DLD1 (cell line): ENCODE results near the gene NKX1-1.
"Not testable (repeated sequence)": the region's sequence is repeated elsewhere in the genome, so short reads cannot be mapped to it uniquely, and the experiment has no call there.

Source experiments
- in situ Hi-C: cut with HindIII; loops from 2 replicates; pipeline ENCODE4 v1.10.0; 2017; ENCODE audit warnings: low sequenced_read_pairs

The NKX1-1 gene

DNA sequence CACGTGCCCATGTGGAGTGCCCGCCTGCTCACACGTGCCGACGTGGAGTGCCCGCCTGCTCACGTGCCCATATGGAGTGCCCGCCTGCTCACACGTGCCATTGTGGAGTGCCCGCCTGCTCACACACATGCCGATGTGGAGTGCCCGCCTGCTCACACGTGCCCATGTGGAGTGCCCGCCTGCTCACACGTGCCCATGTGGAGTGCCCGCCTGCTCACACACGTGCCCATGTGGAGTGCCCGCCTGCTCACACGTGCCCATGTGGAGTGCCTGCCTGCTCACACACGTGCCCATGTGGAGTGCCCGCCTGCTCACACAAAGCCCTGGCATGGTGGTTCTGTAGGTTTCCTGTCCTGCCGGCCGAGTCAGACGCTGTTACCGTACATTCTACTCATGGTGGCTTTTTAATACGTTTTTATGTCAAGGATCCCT lies 10.8 kb downstream of the NKX1-1 start:
- in situ Hi-C loops: not testable (repeated sequence)

DNA sequence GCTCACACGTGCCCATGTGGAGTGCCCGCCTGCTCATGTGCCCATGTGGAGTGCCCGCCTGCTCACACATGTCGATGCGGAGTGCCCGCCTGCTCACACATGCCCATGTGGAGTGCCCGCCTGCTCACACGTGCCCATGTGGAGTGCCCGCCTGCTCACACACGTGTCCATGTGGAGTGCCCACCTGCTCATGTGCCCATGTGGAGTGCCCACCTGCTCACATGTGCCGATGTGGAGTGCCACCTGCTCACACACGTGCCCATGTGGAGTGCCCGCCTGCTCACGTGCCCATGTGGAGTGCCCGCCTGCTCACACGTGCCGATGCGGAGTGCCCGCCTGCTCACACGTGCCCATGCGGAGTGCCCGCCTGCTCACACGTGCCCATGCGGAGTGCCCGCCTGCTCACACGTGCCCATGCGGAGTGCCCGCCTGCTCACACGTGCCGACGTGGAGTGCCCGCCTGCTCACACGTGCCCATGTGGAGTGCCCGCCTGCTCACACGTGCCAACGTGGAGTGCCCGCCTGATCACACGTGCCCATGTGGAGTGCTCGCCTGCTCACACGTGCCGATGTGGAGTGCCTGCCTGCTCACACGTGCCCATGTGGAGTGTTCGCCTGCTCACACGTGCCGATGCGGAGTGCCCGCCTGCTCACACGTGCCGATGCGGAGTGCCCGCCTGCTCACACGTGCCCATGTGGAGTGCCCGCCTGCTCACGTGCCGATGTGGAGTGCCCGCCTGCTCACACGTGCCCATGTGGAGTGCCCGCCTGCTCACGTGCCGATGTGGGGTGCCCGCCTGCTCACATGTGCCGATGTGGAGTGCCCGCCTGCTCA lies 11.5 kb downstream of the NKX1-1 start:
- in situ Hi-C loops: not testable (repeated sequence)

DNA sequence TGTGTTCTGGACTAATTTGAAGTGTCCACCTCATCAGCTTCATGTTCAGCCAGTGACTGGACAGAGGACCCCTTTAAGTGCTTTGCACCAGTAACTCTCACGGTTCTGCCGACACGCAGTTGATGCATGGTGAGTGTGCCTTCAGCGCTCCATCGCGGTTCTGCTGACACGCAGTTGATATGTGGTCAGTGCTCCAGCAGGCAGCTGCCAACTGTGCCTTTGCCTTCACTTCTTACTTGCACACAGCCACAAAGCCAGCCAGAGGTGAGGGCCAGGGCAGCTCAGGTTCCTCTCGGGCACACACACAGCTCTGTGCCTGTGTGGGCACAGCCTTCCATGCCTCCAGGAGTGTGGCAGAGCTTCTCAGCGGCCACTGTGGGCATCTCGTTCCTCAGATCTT lies 12.4 kb downstream of the NKX1-1 start:
- in situ Hi-C loops: no loop called here

DNA sequence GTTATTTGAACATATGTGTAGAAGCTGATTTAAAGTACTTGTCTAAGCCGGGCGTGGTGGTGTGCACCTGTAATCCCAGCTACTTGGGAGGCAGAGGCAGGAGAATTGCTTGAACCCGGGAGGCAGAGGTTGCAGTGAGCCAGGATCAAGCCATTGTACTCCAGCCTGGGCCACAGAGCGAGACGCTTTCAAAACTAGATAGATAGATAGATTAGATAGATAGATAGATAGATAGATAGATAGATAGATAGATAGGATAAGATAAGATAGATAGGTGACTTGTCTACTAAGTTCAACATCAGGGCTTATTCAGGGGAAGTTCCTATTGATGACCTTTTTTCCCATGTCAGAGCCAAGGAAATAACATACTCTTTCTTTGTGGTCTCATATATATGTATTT lies 12.9 kb downstream of the NKX1-1 start:
- in situ Hi-C loops: not testable (repeated sequence)

DNA sequence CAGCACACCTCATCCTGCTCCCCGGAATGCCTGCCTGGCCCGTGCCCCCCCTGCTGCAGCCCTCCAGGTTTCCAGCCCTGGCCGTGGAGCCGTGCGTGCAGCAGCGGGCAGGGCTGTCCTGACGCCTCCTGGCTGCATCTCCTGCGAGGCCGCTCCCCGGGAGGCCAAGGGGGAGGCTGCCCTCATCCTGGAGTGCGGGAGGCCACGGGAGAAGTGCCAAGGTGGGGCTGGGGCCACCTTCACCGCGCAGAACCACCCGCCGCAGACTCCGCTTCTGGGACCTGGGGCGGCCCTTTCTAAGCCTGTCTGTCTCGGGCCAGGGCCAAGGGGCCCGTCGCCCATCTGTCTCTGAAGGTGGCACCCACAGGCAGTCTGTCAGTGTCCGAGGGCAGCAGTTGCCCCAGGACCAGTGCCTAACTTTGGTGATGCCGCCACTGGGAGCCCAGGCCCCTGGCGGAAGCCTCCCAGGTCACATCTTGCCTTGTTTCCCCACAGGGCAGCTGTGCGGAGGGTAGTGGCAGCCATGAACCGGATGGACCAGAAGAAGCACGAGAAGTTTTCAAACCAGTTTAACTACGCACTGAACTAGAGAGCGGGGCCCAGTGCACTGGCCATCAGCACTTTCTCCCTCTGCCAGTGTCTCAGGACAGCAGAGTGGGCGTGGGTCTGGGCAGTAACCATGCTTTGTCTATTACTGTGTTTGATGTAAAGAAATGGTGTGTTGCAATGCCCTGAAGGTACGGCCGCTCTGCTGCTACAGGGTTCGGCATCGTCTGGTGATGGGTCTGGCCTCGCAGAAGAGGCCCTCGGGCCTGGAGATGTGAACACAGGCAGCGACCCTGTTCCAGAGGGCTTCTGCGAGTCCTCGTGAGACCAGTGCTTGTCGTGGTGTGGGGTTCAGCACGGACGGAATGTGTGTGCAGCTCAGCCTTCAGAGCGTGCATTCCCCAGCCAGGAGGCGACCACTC lies 20.6 kb downstream of the NKX1-1 start:
- in situ Hi-C loops: no loop called here

DNA sequence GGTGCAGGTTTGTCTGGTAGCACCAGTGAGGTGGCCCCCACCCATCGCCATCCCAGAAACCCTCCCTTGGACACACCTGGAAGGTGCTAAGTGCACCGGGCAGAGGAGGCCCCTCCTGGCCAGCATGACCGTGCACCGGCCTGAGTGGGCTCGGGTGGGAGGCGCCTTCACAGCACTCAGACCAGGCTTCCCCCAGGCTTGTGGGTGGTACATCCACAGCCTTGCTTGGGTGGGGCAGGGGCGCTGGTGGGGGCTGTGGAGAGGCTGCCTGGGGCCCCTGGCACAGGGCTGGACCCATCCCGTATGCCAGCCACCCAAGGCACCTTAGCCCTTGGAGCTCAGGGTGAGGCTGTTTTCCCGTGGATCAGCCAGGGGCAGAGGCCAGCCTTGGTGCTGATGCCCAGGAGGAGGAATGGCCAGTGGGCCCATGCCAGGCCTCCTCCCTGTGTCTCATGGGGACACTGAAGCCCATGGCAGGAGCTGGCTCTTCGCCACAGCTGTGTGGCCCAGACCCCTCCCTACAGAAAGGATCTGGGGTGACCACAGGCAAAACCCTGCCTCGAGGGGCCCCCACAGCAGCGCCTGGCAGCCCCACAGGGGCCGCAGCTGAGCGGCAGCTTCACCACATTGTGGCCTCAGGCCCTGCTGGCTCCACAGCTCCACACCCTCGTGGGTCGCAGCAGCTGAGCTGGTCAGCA lies 21.4 kb downstream of the NKX1-1 start:
- in situ Hi-C loops: no loop called here

DNA sequence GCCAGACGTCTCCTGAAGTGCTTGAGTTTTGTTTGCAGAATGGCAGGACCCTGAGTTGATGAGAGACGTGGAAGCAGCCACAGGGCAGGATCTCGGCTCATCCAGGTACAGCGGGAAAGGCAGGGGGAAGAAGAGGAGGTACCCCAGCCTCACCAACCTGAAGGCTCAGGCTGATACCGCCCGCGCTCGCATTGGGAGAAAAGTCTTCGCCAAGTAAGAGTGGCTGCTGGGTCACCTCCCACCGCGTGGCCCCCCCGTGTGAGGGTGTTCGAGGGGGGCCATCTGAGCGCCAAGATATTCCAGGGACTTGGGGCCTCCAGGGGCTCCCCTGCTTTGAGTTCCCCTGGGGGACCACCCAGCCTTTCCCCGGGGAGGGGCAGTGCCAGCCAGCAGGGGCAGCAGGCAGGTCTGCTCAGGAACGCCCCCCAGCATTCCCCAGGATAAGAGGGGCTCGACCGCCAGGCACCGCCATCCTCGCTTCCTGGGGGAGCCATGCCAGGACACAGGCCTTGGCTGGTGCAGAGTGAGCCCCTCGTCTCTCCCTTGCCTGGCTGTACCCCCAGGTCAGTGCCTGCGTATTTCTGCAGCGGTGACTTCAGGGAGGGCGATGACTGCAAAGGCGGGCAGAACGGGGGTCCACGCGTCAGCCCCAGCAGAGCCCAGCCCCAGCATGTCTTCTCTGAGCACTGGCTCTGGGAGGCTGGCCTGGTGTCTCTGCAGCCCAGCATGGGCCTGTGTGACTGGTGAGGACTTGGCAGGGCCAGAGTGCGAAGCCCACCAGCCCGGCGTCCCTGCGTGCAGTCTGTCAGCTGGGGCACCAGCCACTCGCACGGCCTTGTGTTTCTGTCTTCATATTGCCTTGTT lies 22.3 kb downstream of the NKX1-1 start:
- in situ Hi-C loops: no loop called here

DNA sequence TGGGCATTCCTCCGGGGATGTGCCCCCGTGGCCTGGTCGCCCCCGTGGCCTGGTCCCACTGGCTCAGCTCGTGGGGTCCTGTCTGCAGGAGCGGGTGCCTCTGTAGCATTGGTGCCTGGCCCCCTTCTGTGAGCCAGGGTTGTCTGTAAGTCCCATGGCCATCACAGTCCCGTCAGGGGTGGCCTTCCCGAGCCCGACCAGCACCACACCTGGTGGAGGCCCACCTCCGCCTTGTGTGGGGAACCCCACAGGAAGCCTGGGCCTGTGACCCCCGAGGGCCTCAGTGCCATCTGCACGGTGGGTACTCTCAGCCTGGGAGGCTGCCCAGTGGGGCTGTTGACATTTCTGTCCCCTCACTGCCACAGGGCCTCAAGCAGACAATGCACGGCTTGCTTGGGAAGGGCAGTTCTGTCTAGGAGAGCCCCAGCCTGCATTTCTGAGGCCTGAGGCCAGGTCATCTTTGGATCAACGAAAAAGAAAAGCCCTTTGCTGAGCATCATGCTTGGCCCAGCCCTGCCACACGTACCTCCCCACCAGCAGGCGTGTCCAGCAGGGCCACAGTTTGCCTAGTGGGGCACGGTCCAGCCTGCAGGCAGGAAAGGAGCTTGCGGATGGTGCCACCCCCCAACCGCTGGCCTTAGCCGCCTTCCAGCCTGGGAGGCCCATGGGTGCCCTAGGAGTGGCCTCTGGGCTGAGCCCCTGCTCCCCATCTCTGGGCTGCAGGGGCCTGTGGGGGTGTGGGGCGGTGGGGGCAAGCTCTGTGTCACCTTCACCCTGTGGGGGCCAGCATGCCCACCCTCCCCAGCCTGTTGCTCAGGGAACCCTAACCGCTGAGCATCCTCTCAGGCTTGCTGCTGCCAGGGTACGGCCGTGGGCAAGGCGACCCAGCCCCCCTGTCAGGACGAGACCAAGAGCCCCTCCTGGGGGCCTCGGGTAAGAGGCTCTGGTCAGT lies 23.2 kb downstream of the NKX1-1 start:
- in situ Hi-C loops: no loop called here

DNA sequence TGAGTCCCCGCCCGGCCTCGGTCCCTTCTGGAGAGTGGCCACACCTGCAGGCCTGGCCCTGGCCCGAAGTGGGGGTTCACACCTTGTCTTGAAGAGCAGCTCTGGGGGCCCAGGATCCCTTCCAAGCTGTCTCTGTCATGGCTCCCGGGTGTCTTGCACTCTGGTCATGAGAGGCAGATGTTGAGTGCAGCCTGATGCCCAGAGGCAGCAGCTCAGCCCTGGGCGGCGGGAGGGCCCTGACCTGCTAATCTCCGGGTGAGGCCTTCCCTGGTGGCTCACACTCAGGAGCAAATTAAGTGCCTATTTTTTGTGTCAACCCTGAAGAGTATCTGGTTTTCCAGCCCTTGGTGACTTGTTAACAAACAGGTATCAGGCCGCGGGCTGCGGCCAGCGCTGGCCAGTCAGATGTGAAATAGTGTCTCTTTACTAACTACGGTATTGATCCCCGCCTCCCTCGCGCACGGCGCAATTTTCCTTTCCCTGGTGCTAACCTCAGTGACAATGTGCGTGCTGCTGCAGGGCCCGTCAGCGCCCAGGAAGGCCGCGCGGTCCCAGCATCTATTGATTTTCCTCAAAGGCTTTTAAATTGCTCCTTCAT lies 24.2 kb downstream of the NKX1-1 start:
- in situ Hi-C loops: no loop called here

DNA sequence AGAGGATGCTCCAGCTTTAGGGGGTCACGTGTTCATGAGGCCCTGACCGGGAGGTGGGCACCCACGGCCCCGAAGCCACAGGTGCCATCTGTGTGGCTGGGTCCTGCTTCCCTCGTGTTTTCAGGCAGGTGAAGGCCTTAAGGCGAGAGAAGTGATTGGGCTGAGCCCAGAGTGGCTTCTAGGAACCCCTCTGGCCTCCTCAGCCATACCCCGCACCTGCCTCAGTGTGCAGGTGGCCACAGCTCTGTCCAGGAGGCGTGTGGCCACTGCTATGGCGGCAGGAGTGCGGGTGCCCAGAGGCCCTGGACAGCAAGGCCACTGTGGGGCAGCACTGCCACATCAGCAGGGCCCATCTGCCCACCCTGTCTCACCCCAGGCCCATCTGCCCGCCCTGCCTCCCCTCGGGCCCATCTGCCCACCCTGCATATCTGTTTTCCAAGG lies 25.0 kb downstream of the NKX1-1 start:
- in situ Hi-C loops: no loop called here

DNA sequence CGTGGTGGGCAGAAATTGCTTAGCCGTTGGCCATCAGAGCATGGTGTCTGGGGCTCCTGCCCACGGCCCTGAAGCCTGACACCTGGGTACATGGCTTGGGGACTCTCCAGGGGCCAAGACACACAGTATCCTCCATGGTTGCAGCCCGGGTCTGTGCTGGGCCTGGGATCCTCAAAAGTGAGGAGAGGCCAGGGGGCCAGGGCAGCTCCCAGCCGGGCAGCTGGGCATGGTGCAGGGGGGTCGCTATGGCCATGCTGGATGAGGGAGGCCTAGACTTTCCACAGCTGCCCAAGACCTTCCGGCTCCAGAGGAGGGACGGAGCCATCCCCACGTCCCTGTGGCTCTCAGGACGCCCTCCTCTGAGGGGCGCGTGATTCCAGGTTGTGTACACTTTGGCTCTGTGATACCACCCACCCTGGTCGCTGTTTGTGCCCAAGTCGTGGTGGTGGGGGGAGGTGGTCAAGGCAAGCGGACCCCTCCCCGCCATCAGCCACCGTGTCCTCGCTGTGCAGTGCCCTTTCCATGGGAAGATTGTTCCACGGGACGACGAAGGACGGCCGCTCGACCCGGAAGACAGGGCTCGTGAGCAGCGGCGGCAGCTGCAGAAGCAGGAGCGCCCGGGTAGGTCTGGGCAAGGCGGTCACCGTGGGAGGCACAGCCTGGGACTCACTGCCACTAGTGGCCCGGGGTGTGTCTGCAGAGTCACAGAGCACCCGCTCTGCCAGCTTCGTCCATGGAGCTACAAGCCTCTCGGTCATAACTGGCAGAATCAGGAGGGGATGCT lies 25.7 kb downstream of the NKX1-1 start:
- in situ Hi-C loops: no loop called here

DNA sequence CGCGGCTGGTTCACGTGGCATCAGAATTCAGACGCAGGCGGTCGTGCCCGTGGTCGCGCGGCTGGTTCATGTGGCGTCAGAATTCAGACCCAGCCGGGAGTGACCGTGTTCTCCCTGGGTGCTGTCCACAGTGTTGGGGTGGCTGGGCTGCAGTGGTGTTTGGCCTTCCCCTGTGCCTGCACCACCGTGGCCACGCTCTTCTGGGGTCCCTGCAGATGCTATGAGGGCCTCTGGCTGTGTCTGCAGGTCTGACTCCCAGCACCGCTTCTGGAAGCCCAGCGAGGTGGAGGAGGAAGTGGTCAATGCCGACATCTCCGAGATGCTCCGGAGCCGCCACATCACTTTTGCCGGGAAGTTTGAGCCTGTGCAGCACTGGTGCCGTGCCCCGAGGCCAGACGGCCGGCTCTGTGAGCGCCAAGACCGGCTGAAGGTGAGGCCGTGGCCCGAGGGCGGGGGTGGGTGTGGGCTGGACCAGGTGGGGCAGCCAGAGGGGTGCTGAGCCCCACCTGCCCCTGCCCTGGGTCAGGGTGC lies 26.4 kb downstream of the NKX1-1 start:
- in situ Hi-C loops: no loop called here

DNA sequence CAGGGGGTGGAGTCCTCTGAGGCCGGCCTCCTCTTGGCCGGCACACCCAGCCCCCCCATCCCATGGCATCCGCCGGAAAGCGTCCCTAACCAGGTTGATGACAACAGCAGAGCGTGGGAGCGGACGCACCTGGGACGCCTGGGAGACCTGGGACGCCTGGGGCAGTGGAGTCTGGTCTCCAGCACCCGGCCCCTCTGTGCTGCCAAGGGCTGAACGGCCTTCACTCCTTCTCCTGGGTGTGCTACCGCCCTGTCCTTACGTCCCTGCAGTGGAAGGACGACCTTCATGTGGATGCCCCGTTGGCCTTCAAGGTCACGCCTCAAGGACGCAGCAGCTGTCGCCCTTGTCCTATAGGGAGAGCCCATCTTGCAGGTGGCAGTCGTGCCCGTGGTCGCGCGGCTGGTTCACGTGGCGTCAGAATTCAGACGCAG lies 26.9 kb downstream of the NKX1-1 start:
- in situ Hi-C loops: no loop called here

DNA sequence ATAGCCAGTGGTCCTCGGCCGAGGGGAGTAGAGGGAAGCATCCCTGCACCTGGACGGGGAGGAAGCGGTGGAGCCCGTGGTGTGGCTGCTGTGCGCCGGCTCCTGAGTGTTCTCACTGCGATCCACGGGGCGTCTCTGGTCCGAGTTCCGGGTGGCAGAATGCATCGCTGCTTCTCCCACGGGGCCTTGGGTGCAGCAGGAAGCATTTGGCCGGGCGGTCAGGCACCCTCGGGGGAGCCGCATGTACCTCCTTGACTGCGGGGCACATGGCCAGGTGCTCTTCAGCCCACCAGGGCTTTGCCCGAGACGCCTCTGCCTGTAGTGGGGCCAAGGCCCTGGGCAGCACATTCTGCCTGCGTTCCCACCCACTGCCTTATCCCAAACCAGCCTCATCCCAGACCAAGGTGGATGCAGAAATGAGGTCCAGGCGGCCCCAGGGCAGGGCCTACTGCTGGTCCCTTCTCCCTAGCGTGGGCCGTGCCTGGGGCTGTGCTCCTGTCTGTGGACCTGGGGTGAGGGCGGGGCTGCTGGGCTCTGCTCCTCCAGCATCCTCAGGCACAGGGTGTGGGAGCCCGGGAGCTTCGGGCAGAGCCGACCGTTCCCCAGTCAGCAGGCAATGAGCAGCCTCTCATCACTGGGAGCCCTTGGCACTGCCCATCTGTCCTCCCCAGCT lies 27.5 kb downstream of the NKX1-1 start:
- in situ Hi-C loops: no loop called here

DNA sequence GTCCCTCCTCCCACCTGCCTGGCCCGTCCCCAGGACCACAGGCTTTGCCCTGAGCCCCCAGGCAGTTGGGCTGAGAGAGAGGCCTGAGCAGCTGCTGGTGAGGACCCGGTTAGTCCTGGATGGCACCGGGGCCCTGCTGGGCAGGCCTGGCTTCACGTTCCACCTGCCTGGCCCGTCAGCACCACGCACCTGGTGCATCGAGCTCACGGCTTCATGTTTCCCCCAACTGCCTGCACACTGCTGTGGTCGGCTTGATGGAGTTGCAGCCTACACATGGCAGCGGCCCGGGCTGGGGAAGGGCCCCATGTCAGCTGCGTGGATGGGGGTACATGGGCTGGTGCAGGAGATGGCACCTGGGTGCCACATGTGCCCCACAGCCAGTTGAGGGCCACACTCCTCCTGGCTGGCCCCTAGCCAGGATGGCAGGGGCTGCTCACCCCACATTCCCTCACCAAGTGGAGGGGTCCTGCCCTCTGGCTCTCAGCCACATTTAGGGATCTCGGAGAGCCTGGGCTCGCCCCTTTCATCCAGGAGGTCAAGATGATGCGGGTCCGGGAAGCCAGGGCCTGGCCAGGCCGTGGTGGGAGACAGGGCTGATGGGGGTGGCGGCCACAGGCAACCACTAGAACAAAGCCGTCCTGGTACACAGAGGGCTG lies 28.5 kb downstream of the NKX1-1 start:
- in situ Hi-C loops: no loop called here

DNA sequence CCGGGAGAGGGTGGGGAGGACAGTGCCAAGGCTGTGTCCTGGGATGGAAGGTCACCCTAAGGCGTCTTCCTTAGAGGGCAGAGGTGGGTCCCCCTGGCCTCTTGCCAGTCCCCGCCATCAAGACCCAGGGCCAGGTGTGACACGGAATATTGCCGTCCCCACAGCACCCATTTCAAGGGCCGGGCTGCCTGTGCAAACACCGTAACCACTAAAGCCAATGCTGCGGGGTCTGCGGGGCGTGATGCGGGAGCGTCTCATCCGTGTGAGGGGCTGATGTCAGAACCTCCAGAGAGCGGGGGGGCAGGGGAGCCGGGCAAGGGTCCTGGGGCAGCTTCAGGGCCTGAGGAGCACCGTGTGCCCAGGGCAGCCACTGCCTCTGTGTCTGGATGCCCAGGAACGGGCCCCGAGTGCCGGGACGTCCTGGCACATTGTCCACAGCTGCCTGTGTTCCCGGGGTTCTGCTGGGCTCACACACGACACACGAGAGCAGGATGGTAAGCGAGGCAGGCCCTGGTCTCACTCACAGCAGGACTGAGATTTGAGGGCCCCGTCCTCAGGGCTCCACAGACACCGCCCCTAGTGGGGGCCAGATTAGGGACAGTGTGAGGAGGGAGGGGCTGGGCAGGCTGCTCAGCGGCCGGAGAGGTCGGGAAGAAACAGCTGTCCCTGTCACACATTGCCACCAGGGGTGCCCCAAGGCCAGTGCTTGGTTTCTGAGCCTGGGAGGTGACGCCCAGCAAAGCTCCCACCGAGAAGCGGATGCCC lies 29.2 kb downstream of the NKX1-1 start:
- in situ Hi-C loops: no loop called here
